T-helper 1 cell treated with Interleukin-12 subunit alpha and Interleukin-12 subunit beta and Interleukin-4 antibody, amounts not matched to agents 30 μg/mL and 1 μg/mL, for 36 hours (primary cell): ENCODE results near the gene RAB9A.
A peak's percentile ranks its signal among the peaks of the same experiment; 100 is the strongest.

Source experiments
- H3K27ac Mint-ChIP-seq: one replicate; pipeline ENCODE4 v1.8.0; 2021; ENCODE audit warnings: mild to moderate bottlenecking, mixed read lengths
- H3K27me3 Mint-ChIP-seq: one replicate; pipeline ENCODE4 v1.8.0; 2021; ENCODE audit warnings: low read depth, mixed read lengths
- H3K36me3 Mint-ChIP-seq: one replicate; pipeline ENCODE4 v1.8.0; 2021; ENCODE audit warnings: low read depth, mixed read lengths
- H3K4me1 Mint-ChIP-seq: one replicate; pipeline ENCODE4 v1.8.0; 2021; ENCODE audit warnings: low read depth, mixed read lengths
- H3K4me3 Mint-ChIP-seq: one replicate; pipeline ENCODE4 v1.8.0; 2021; ENCODE audit warnings: mild to moderate bottlenecking, moderate library complexity, mixed read lengths
- H3K9me3 Mint-ChIP-seq: one replicate; pipeline ENCODE4 v1.8.0; 2021; ENCODE audit warnings: mixed read lengths

The RAB9A gene

DNA sequence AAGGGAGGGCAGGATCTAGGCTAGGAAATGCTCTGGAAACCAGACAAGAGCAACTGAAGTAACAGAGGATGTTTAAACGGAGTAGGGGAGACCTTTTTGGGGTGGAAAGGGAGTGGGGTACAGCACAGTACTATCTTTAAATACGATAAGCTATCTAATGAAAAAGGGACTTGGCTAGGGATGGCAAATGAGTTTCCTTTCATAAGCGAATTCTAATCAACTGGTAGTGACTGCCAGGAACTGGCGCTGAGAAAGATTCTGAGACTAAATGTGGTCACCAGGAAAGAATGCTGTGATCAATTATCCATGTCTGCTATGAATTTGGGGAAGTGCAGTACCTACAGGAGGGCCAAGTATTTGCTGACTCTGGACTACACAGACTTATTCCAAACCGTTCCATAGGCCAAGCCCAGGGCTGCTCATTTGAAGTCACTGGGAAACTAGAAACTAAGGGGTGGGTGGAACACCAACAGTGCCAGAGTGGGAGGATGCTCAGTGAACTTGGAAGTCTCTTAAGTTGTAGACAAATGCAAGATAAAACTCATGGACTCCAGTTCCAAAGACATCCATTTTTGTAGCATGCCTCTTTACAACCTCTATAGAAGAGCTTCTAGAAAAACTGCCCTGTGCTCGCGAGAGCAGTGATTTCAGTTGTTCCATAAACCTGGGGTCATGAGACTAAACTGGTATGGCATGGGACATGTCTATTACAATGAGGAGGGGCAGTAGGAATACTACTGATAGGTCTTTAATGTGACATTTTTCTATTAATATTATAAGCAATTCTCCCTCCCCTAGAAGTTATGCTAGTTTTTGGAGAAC, 43.5 kb downstream of the RAB9A start:
- Mint-ChIP-seq H3K9me3 (peaks cover 2% of the 10 kb centered on the region), H3K27ac (peak overlapping the region; percentile 8), H3K27me3 (no peaks in the 10 kb centered on the region), H3K36me3 (peaks cover 51% of the 10 kb centered on the region), H3K4me1 (peaks cover 35% of the 10 kb centered on the region), H3K4me3 (peak overlapping the region; percentile 18)

DNA sequence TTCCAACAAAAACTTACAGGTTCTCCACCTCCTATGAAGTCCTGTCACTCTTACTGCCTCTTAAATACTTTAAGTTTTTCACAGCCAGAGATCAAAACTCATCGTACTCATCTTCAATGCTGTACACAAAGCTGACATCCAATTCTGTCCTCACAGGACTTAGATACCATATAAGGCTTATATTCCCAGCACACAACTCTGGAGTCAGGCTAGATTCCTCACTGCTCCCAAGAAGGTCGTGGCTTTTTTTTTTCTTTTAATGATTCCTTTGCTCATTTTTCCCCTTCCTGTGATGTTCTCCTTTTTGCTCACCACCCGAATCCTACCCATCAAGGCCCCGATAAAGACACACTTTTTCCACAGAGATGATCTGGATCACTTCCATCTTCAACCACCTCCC, 44.6 kb downstream of the RAB9A start:
- H3K27ac Mint-ChIP-seq, result peak overlapping the region; percentile 89
- no peaks in the 10 kb centered on the region for H3K27me3 Mint-ChIP-seq
- peak overlapping the region; percentile 96 for H3K4me3 Mint-ChIP-seq
- H3K36me3 Mint-ChIP-seq, result peaks cover 42% of the 10 kb centered on the region
- H3K9me3 Mint-ChIP-seq, result no peaks in the 10 kb centered on the region
- H3K4me1 Mint-ChIP-seq, result peaks cover 29% of the 10 kb centered on the region

GRCh38 chrX:13734278-13735172, 45.6 kb downstream of the RAB9A start, which contains the start of the genes OFD1 and TRAPPC2:
Gene OFD1 (plus strand): TSS chrX:13734748. CDS start chrX:13735072, 324 bp downstream.
Gene TRAPPC2 (minus strand): TSS chrX:13734620. CDS start chrX:13719963, 14,657 bp downstream.
- H3K9me3 Mint-ChIP-seq, result no peaks in the 10 kb centered on the region
- H3K27ac Mint-ChIP-seq, result peak within 1 kb of the TSS; percentile 89
- no peaks in the 10 kb centered on the region for H3K27me3 Mint-ChIP-seq
- peaks cover 34% of the 10 kb centered on the region for H3K36me3 Mint-ChIP-seq
- peaks cover 29% of the 10 kb centered on the region for H3K4me1 Mint-ChIP-seq
- H3K4me3 Mint-ChIP-seq, result peak within 1 kb of the TSS; percentile 96

DNA sequence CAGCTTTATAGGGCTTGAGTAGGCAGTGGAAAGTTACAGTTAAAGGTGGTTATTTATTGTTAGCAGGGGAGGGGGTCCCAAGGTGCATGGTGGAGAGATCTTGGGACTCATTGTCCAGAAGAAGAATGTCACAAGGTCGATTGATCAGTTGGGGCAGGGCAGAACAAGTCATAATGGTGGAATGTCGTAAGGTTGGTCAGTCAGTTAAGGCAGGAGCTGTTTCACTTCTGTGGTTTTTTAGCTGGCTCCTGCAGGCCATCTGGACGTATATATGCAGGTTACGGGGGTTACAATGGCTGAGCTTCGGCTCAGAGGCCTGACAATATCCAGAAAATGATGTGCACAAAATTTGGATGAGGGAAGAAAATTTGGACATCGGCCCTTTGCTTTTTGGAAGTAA, 52.8 kb downstream of the RAB9A start:
- Mint-ChIP-seq H3K27me3 (no peaks in the 10 kb centered on the region), H3K4me1 (peaks cover 20% of the 10 kb centered on the region), H3K9me3 (no peaks in the 10 kb centered on the region), H3K27ac (peak overlapping the region; percentile 27), H3K4me3 (peak overlapping the region; percentile 14), H3K36me3 (peaks cover 14% of the 10 kb centered on the region)

GRCh38 chrX:13742397-13743176, 53.7 kb downstream of the RAB9A start:
- Mint-ChIP-seq H3K27me3 (no peaks in the 10 kb centered on the region), H3K4me3 (peak overlapping the region; percentile 50), H3K36me3 (peaks cover 17% of the 10 kb centered on the region), H3K4me1 (peaks cover 21% of the 10 kb centered on the region), H3K27ac (peak overlapping the region; percentile 87), H3K9me3 (no peaks in the 10 kb centered on the region)

GRCh38 chrX:13747836-13748235, 58.9 kb downstream of the RAB9A start:
- Mint-ChIP-seq H3K27ac (no peak overlapping the region), H3K27me3 (no peaks in the 10 kb centered on the region), H3K36me3 (peaks cover 23% of the 10 kb centered on the region)

GRCh38 chrX:13748486-13748885, 59.6 kb downstream of the RAB9A start:
- Mint-ChIP-seq H3K4me1 (peaks cover 22% of the 10 kb centered on the region), H3K27ac (no peak overlapping the region), H3K27me3 (no peaks in the 10 kb centered on the region), H3K36me3 (peaks cover 27% of the 10 kb centered on the region), H3K9me3 (no peaks in the 10 kb centered on the region), H3K4me3 (no peak overlapping the region)

More at GRCh38 chrX:13747836-13748235, 58.9 kb downstream of the RAB9A start:
- no peaks in the 10 kb centered on the region for H3K9me3 Mint-ChIP-seq
- H3K4me3 Mint-ChIP-seq, result no peak overlapping the region
- H3K4me1 Mint-ChIP-seq, result peaks cover 23% of the 10 kb centered on the region

DNA sequence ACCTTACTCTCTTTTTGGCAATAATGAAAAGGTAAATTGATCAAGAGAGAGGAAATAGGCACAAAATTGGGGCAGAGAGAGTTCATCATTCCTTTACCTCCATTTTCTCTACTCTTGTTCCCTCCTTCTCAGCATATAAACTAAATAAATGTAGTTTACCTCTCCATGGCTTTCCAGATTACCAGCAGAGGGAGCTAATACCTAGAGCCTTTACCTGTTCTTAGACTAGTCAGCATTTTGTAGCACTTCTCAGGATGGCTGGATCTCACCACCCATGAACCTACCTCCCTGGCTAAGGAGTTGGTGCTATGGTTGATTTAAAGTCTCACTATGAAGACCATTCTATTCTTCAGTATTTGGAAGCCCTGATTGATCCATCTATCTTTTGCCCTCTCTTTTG, 61.3 kb downstream of the RAB9A start:
- Mint-ChIP-seq H3K36me3 (peaks cover 32% of the 10 kb centered on the region), H3K4me3 (no peak overlapping the region), H3K27ac (no peak overlapping the region), H3K27me3 (no peaks in the 10 kb centered on the region), H3K4me1 (peaks cover 27% of the 10 kb centered on the region), H3K9me3 (no peaks in the 10 kb centered on the region)

DNA sequence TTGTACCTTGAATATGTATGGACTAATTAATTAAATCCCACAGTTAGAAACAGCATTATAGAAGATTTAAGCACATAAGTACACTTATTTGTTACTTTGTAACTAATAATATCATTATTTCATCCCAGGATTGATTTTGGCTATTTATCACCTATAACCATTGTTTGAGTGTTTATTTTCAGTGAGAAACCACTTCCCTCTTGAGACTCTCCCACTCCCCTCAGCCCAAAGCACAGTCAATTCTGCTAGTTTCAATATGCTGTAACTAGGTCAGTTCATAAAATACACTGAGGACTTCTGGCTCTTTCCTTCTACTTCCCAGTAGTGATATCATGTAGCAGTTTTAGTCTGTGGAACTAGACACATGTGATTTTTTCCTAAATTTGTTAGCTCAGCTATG, 61.9 kb downstream of the RAB9A start:
- no peak overlapping the region for H3K27ac Mint-ChIP-seq

DNA sequence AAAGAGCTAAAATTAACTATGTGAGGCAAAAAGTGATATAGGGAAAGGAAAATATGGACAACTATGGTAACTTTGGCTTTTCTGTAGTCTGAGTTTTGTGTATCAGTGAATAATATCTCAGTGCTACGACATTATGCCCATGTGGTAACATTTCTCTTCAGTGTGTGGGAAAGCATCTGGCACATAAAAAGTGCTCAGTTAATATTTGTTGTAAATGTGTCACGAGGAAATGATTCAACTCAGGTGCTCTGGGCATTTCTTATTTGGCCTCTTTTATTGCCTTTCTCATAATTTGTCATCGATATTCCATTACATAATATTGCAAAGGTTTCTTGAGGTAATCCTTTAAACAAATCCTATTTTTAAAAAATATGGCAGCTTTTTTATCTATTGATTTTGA, 63.2 kb downstream of the RAB9A start:
- H3K27ac Mint-ChIP-seq, result no peak overlapping the region
- peaks cover 23% of the 10 kb centered on the region for H3K36me3 Mint-ChIP-seq
- H3K4me3 Mint-ChIP-seq, result no peak overlapping the region
- H3K4me1 Mint-ChIP-seq, result peaks cover 27% of the 10 kb centered on the region
- H3K9me3 Mint-ChIP-seq, result no peaks in the 10 kb centered on the region
- H3K27me3 Mint-ChIP-seq, result no peaks in the 10 kb centered on the region

More for the DNA sequence above, 61.9 kb downstream of the RAB9A start:
- peaks cover 30% of the 10 kb centered on the region for H3K36me3 Mint-ChIP-seq
- no peak overlapping the region for H3K4me3 Mint-ChIP-seq
- H3K9me3 Mint-ChIP-seq, result no peaks in the 10 kb centered on the region
- peaks cover 29% of the 10 kb centered on the region for H3K4me1 Mint-ChIP-seq
- H3K27me3 Mint-ChIP-seq, result no peaks in the 10 kb centered on the region

- Mint-ChIP-seq H3K4me3 (peak overlapping the region; percentile 7), H3K9me3 (no peaks in the 10 kb centered on the region), H3K27me3 (no peaks in the 10 kb centered on the region), H3K36me3 (peaks cover 19% of the 10 kb centered on the region), H3K27ac (no peak overlapping the region), H3K4me1 (peaks cover 23% of the 10 kb centered on the region)
Observed at GRCh38 chrX:13752646-13753045, 63.7 kb downstream of the RAB9A start.

DNA sequence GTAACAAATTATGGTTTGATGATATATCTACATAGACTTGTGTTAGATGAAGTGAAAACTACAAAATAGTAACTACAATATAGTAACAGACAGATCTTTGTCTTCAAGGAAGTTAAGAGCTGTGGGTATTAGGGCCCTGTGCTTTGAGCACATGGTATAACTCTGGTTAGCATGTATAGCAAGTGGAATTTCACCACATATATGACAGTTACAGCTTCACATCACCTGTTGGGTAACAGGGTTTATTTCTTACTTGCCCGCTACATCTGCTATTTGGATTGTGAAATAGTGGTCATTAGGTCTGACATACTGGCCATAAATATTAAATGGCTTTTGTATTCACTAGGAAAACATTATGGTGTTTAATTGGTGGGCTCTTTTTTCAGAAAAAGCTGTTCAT, 65.8 kb downstream of the RAB9A start:
- peaks cover 23% of the 10 kb centered on the region for H3K4me1 Mint-ChIP-seq
- H3K36me3 Mint-ChIP-seq, result peaks cover 26% of the 10 kb centered on the region
- no peaks in the 10 kb centered on the region for H3K27me3 Mint-ChIP-seq
- H3K9me3 Mint-ChIP-seq, result no peaks in the 10 kb centered on the region
- H3K4me3 Mint-ChIP-seq, result no peak overlapping the region
- H3K27ac Mint-ChIP-seq, result no peak overlapping the region

GRCh38 chrX:13755254-13755653, 66.3 kb downstream of the RAB9A start:
- Mint-ChIP-seq H3K4me1 (peaks cover 21% of the 10 kb centered on the region), H3K36me3 (peaks cover 30% of the 10 kb centered on the region), H3K9me3 (no peaks in the 10 kb centered on the region), H3K27ac (no peak overlapping the region), H3K4me3 (no peak overlapping the region), H3K27me3 (no peaks in the 10 kb centered on the region)

GRCh38 chrX:13756381-13756780, 67.5 kb downstream of the RAB9A start:
- no peak overlapping the region for H3K4me3 Mint-ChIP-seq
- no peak overlapping the region for H3K27ac Mint-ChIP-seq
- H3K27me3 Mint-ChIP-seq, result no peaks in the 10 kb centered on the region
- H3K4me1 Mint-ChIP-seq, result peaks cover 14% of the 10 kb centered on the region
- H3K9me3 Mint-ChIP-seq, result no peaks in the 10 kb centered on the region
- peaks cover 34% of the 10 kb centered on the region for H3K36me3 Mint-ChIP-seq
